ENCODE results near the gene PDE2A. TPM values are rescaled to one million over a fixed set of nuclear protein-coding genes. Genes with fewer than 3 reads are reported as not detected.

Gene PDE2A
- total and polyA plus RNA-seq, 2 of the 4 experiments (the other 2 are of a cell fraction): 0.02 TPM; not detected in 1

DNA sequence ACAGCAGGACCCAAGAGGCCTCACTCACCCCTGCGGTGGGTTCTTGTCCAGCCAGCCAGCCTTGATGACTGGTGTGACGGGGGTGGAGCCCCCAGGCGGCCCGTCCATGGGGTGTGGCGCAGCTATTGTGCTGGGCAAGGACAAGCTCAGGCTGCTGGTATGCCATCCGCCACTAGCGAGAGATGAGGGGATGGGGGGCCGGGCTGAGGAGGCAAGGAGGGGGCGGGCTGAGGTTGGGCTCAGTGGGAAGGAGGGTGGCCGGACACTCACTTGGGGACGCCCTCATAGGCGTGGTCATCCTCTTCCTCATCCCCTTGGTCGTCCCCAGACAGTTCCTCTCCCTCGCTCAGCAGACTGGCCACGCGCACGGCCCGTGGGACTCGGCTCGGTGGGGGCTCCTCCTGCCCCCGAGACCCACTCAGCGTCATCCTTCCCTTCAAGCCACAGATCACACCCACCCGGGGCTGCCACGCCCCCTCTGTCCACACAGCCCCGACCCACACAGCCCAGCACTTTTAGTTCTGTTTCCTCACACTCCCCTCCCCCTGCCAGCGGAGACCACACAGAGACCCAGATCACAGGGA lies 38.0 kb upstream of the PDE2A start:
- H3K9me3 ChIP-seq (ENCODE audit: control insufficient read depth, insufficient read depth, low read length): no peaks in the 10 kb centered on the region
- H4K20me1 ChIP-seq (ENCODE audit: insufficient read depth, low read length): peaks cover 62% of the 10 kb centered on the region
- H4K8ac ChIP-seq (ENCODE audit: low read depth in 2 of 2, low read length in 2 of 2): no peak overlapping the region
- WGBS, 2 experiments (ENCODE audit: extremely low coverage in 2 of 2, insufficient read length in 1 of 2): 61% methylated on average over 5 of the region's 26 CpGs; no CpG with 5 or more reads in 1 of the 2 experiments
- no peak overlapping the region for H3K27ac ChIP-seq (ENCODE audit: insufficient read depth, low read length)
- H3K79me1 ChIP-seq (ENCODE audit: low read depth in 1 of 2, low read length in 2 of 2): peaks cover 20 to 75% of the 10 kb centered on the region in 2 experiments
- no peak overlapping the region for H2BK5ac ChIP-seq (ENCODE audit: low read depth, low read length, poor library complexity, severe bottlenecking)
- no peak overlapping the region for H2AK9ac ChIP-seq (replicated peaks; ENCODE audit: low read depth, low read length, poor library complexity)
- H4K91ac ChIP-seq (ENCODE audit: insufficient read depth, low read depth, low read length): no peak overlapping the region
- ChIA-PET CTCF (no interaction called here), POLR2A (ENCODE audit: unreplicated experiment) (no interaction called here)
- H3K27me3 ChIP-seq (ENCODE audit: control insufficient read depth, insufficient read depth, low read length): no peaks in the 10 kb centered on the region
- no peak overlapping the region for H2BK15ac ChIP-seq (ENCODE audit: low read depth, low read length)
- no peak for TF ChIP-seq RCOR1 (IDR thresholded peaks at IDR 0.05; ENCODE audit: insufficient replicate concordance, low read length)
- TF ChIP-seq BHLHE40 (IDR thresholded peaks at IDR 0.05; ENCODE audit: low read depth, low read length): no peak
- TF ChIP-seq, protein P1, sequence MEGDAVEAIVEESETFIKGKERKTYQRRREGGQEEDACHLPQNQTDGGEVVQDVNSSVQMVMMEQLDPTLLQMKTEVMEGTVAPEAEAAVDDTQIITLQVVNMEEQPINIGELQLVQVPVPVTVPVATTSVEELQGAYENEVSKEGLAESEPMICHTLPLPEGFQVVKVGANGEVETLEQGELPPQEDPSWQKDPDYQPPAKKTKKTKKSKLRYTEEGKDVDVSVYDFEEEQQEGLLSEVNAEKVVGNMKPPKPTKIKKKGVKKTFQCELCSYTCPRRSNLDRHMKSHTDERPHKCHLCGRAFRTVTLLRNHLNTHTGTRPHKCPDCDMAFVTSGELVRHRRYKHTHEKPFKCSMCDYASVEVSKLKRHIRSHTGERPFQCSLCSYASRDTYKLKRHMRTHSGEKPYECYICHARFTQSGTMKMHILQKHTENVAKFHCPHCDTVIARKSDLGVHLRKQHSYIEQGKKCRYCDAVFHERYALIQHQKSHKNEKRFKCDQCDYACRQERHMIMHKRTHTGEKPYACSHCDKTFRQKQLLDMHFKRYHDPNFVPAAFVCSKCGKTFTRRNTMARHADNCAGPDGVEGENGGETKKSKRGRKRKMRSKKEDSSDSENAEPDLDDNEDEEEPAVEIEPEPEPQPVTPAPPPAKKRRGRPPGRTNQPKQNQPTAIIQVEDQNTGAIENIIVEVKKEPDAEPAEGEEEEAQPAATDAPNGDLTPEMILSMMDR (conservative IDR thresholded peaks at IDR 0.05; ENCODE audit: low read depth, low read length): no peak
- TF ChIP-seq SMC3 (IDR thresholded peaks at IDR 0.05; ENCODE audit: low read depth, low read length): no peak
- no peak for TF ChIP-seq MAFK (IDR thresholded peaks at IDR 0.05; ENCODE audit: low read depth, low read length)
- intact Hi-C loops (cut with micrococcal nuclease) (no loop called here), dilution Hi-C loops (cut with HindIII; ENCODE audit: low sequenced_read_pairs, unreplicated experiment) (no loop called here), in situ Hi-C loops (cut with MboI; ENCODE audit: low sequenced_read_pairs) (no loop called here)
- H3K4ac ChIP-seq (ENCODE audit: low read depth, low read length): no peak overlapping the region
- no peak overlapping the region for H2BK20ac ChIP-seq (ENCODE audit: low read depth, low read length)
- peaks cover 4% of the 10 kb centered on the region; the same call in 1 of the 2 replicates for H3K4me1 ChIP-seq (ENCODE audit: control insufficient read depth, insufficient read depth, low read length)
- H3K18ac ChIP-seq (ENCODE audit: low read depth, low read length): no peak overlapping the region
- H2BK120ac ChIP-seq (ENCODE audit: low read depth, low read length): no peak overlapping the region
- H2AFZ ChIP-seq (replicated peaks; ENCODE audit: low read length, poor library complexity): peak overlapping the region; percentile 5
- no peak overlapping the region for H3K4me3 ChIP-seq (ENCODE audit: insufficient read depth, low read depth, low read length)
- H3K4me2 ChIP-seq (ENCODE audit: low read depth, low read length): no peak overlapping the region
- H3K56ac ChIP-seq (ENCODE audit: extremely low read depth, insufficient read depth, low read length): no peak overlapping the region
- no peak overlapping the region for H2AK5ac ChIP-seq (ENCODE audit: low read depth, low read length)
- H3K23ac ChIP-seq (ENCODE audit: low read depth, low read length): no peak overlapping the region
- H3K14ac ChIP-seq (replicated peaks; ENCODE audit: low read depth, low read length): no peak overlapping the region
- DNase-seq (no peak), ATAC-seq (ENCODE audit: low read depth) (peak; percentile 40)
- peaks cover 53% of the 10 kb centered on the region for H3K36me3 ChIP-seq (ENCODE audit: control insufficient read depth, insufficient read depth, low read length)
- BruUV-seq (replicated peaks): no TSS peak
- H4K5ac ChIP-seq (ENCODE audit: low read depth, low read length): no peak overlapping the region
- peaks cover 3% of the 10 kb centered on the region; the same call in 1 of the 2 replicates for H3K9me1 ChIP-seq (ENCODE audit: insufficient read depth, low read length)
- no peak overlapping the region for H3K9ac ChIP-seq (ENCODE audit: low read depth, low read length)

Data from IMR-90 (cell line).